Endodermal cell (in vitro differentiated cells): ENCODE data around the gene TOMM34. TPM values are rescaled to one million over a fixed set of nuclear protein-coding genes. Genes with fewer than 3 reads are reported as not detected.

ENCODE experiments used
- DNase-seq: peaks from one replicate; pipeline ENCODE4 v3.0.0-alpha.2; 2017
- H3K27ac ChIP-seq: 2 replicates; pipeline ENCODE4 v1.5.1; 2013; ENCODE audit warnings: mild to moderate bottlenecking, low read depth, low read length, moderate library complexity
- H3K27me3 ChIP-seq: 2 replicates; pipeline ENCODE4 v1.6.1; 2013; ENCODE audit warnings: mild to moderate bottlenecking, low read length, moderate library complexity; ENCODE audit not compliant: insufficient read depth, control insufficient read depth, poor library complexity, severe bottlenecking
- H3K36me3 ChIP-seq: 2 replicates; pipeline ENCODE4 v1.7.0; 2013; ENCODE audit warnings: mild to moderate bottlenecking, low read length, moderate library complexity; ENCODE audit not compliant: control insufficient read depth, insufficient read depth
- H3K4me1 ChIP-seq: one replicate; pipeline ENCODE4 v1.7.0; 2013; ENCODE audit warnings: low read length; ENCODE audit not compliant: control insufficient read depth, insufficient read depth
- H3K4me3 ChIP-seq: 2 replicates; pipeline ENCODE4 v1.5.1; 2013; ENCODE audit warnings: mild to moderate bottlenecking, low read length, moderate library complexity
- H3K9ac ChIP-seq: 2 replicates; pipeline ENCODE4 v1.6.1; 2013; ENCODE audit warnings: mild to moderate bottlenecking, low read length, moderate library complexity; ENCODE audit not compliant: poor library complexity, severe bottlenecking; ENCODE audit errors: extremely low read depth
- H3K9me3 ChIP-seq: 2 replicates; pipeline ENCODE4 v1.6.1; 2013; ENCODE audit warnings: mild to moderate bottlenecking, low read length, moderate library complexity; ENCODE audit not compliant: control insufficient read depth
- H3K27ac Mint-ChIP-seq: 2 replicates; pipeline ENCODE4 v1.8.0; 2020; ENCODE audit warnings: mixed read lengths
- H3K27me3 Mint-ChIP-seq: 2 replicates; pipeline ENCODE4 v1.8.0; 2021; ENCODE audit warnings: mild to moderate bottlenecking, mixed read lengths; ENCODE audit not compliant: insufficient read depth
- H3K36me3 Mint-ChIP-seq: 2 replicates; pipeline ENCODE4 v1.8.0; 2020; ENCODE audit warnings: low read depth, mixed read lengths
- H3K4me1 Mint-ChIP-seq: 2 replicates; pipeline ENCODE4 v1.8.0; 2020; ENCODE audit warnings: mixed read lengths
- H3K4me3 Mint-ChIP-seq: 2 replicates; pipeline ENCODE4 v1.8.0; 2020; ENCODE audit warnings: mild to moderate bottlenecking, moderate library complexity, mixed read lengths
- H3K9me3 Mint-ChIP-seq: 2 replicates; pipeline ENCODE4 v1.8.0; 2020; ENCODE audit warnings: mild to moderate bottlenecking, mixed read lengths
- WGBS, 2 experiments: methylation state at CpG; one replicate each; pipeline versions ENCODE4 v1.1.5 to v1.1.7; 2013; ENCODE audit warnings: missing lambda C conversion rate in 2 of 2, mixed read lengths in 1 of 2; ENCODE audit not compliant: insufficient coverage in 1 of 2, insufficient read length in 1 of 2; 5-methylcytosine and 5-hydroxymethylcytosine counted together
- total RNA-seq, 2 donors: library from RNA; stranded (reverse); fragmentation: NEBNext Ultra II Directional in 1 of 2; extraction: Animal tissue kit (Norgen Biotek cat#: 25700) in 1 of 2; gene quantifications; 2 replicates in 1 of 2; 3 replicates in 1 of 2; pipeline ENCODE4 v1.2.1, GENCODE V29; 2021
- TF ChIP-seq, protein P1 (sequence below): fragments of 200-600 bp; sonication (generic); conservative IDR thresholded peaks from 2 replicates; pipeline ENCODE4 v1.5.0; 2021; ENCODE audit warnings: antibody characterized with exemption, mild to moderate bottlenecking

TOMM34 gene
- total RNA-seq, 2 donors from 2014 or later: 43.6 to 43.9 TPM

DNA sequence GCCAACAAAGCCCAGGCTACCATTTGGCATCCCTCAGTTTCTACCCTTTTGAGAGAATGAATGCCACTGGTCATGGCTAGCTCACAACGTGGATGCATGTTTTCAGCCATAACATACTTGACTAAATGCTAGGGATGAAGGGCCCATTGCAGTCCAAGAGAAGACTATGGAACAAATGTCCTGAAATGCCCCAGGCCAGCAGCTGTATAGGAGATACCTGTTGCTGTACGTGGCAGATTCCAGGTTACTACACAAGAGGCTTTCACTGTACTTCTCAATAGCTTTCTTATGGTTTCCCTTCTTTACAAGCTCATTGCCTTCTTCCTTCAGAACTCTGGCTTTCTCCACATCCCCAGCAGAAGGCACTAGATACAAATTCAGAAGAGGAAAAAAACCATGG lies 11.7 kb downstream of the TOMM34 start:
- no peaks in the 10 kb centered on the region for H3K9me3 ChIP-seq
- no peak overlapping the region for H3K27ac ChIP-seq
- no peak overlapping the region for H3K9ac ChIP-seq
- no peaks in the 10 kb centered on the region for H3K9me3 Mint-ChIP-seq
- no peaks in the 10 kb centered on the region for H3K27me3 Mint-ChIP-seq
- no peak overlapping the region for H3K4me3 ChIP-seq
- no peak overlapping the region for H3K27ac Mint-ChIP-seq
- TF ChIP-seq, protein P1, sequence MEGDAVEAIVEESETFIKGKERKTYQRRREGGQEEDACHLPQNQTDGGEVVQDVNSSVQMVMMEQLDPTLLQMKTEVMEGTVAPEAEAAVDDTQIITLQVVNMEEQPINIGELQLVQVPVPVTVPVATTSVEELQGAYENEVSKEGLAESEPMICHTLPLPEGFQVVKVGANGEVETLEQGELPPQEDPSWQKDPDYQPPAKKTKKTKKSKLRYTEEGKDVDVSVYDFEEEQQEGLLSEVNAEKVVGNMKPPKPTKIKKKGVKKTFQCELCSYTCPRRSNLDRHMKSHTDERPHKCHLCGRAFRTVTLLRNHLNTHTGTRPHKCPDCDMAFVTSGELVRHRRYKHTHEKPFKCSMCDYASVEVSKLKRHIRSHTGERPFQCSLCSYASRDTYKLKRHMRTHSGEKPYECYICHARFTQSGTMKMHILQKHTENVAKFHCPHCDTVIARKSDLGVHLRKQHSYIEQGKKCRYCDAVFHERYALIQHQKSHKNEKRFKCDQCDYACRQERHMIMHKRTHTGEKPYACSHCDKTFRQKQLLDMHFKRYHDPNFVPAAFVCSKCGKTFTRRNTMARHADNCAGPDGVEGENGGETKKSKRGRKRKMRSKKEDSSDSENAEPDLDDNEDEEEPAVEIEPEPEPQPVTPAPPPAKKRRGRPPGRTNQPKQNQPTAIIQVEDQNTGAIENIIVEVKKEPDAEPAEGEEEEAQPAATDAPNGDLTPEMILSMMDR: no peak
- H3K4me1 Mint-ChIP-seq: peaks cover 1% of the 10 kb centered on the region
- peaks cover 82% of the 10 kb centered on the region for H3K36me3 Mint-ChIP-seq
- H3K27me3 ChIP-seq: no peaks in the 10 kb centered on the region
- H3K4me1 ChIP-seq: no peaks in the 10 kb centered on the region
- peaks cover 97% of the 10 kb centered on the region for H3K36me3 ChIP-seq
- WGBS, 2 experiments: 81 to 98% methylated on average over 2 of the region's 2 CpGs
- no peak overlapping the region for H3K4me3 Mint-ChIP-seq
- DNase-seq: no peak

DNA sequence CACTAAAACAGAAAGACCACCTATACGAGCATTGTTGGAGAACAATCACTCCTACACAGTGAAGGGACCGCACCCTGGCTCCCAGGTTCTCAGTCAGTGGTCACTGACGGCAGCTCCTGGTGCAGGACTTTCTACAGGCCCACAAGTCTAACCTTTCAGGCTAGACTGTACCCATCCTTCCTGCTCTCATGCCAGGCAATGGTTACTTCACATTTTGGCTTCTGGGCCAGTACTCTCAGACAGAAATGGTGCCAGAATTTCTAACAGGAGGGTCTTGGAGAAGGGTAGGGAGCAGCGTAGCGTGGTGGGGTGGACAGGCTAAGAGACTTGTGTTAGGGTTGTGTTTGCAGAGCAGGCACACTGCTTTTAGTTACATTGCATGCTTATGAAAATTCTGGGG lies 12.1 kb downstream of the TOMM34 start:
- Histone ChIP-seq H3K4me1 (no peaks in the 10 kb centered on the region), H3K27me3 (no peaks in the 10 kb centered on the region), H3K27ac (no peak overlapping the region), H3K9me3 (no peaks in the 10 kb centered on the region), H3K36me3 (peaks cover 97% of the 10 kb centered on the region), H3K9ac (no peak overlapping the region), H3K4me3 (no peak overlapping the region)
- Mint-ChIP-seq H3K27ac (no peak overlapping the region), H3K36me3 (peaks cover 81% of the 10 kb centered on the region), H3K9me3 (no peaks in the 10 kb centered on the region), H3K4me3 (no peak overlapping the region), H3K4me1 (no peaks in the 10 kb centered on the region), H3K27me3 (no peaks in the 10 kb centered on the region)
- TF ChIP-seq, protein P1: no peak
- WGBS, 2 experiments: 92 to 94% methylated on average over 5 of the region's 5 CpGs
- DNase-seq: no peak

DNA sequence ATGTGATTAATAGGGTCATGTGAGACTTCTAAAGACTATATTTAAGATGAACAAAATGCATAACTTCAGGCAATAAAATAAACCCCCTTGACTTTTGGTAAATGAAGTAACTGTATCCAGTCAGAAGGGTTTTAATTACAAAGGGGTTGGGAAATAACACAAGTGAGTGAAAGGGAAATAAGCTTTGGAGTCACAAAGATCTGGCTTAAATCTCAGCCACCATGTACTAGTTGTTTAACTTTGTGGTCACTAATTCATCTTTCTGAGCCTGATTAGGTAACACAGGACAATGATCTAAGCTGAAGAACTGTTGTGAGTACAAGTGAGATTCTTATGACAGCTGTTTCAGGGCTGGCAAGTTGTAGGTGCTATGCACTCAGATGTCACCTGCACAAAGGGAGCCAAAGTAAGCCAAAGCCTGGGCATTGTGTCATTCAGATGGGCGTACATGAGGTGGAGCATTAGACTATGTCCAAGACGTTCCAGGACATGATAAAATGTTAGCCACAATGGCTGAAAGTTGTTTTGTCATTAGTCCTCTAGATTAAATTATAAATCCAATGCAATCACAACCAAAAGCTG lies 13.8 kb downstream of the TOMM34 start:
- no peaks in the 10 kb centered on the region for H3K9me3 Mint-ChIP-seq
- H3K4me3 Mint-ChIP-seq: no peak overlapping the region
- no peak overlapping the region for H3K27ac Mint-ChIP-seq
- H3K9ac ChIP-seq: no peak overlapping the region
- peaks cover 97% of the 10 kb centered on the region for H3K36me3 ChIP-seq
- H3K27ac ChIP-seq: no peak overlapping the region
- no peaks in the 10 kb centered on the region for H3K27me3 Mint-ChIP-seq
- 76 to 95% methylated on average over 2 of the region's 2 CpGs for WGBS, 2 experiments
- no peak overlapping the region for H3K4me3 ChIP-seq
- no peaks in the 10 kb centered on the region for H3K4me1 Mint-ChIP-seq
- no peaks in the 10 kb centered on the region for H3K9me3 ChIP-seq
- peaks cover 81% of the 10 kb centered on the region for H3K36me3 Mint-ChIP-seq
- TF ChIP-seq, protein P1: no peak
- no peaks in the 10 kb centered on the region for H3K27me3 ChIP-seq
- DNase-seq: no peak
- H3K4me1 ChIP-seq: no peaks in the 10 kb centered on the region
